ENCODE measurements around the gene SLC44A2. TPM values are rescaled to one million over a fixed set of nuclear protein-coding genes. Genes with fewer than 3 reads are reported as not detected.

Gene SLC44A2
- total RNA-seq, 1 experiment from 2014 or later: 3.3 TPM

DNA sequence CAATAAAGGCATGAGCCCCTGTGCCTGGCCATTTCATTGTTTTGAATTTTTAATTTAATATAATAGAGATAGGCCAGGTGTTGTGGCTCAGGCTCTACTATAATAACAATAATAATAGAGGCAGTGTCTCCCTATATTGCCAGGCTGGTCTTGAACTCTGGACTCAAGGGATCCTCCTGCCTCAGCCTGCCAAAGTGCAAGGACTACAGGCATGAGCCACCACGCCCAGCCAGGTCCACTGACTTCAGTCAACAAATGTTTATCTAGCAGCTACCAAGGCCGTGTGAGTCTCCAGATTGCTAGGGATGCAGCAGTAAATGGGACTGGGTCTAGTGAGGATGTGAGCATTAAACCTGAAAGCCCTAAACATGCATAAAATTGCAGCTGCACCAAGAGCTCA, 15.0 kb downstream of the SLC44A2 start:
- Histone ChIP-seq H3K9me3 (no peaks in the 10 kb centered on the region), H3K4me3 (no peak overlapping the region), H3K27me3 (no peaks in the 10 kb centered on the region), H3K36me3 (no peaks in the 10 kb centered on the region)
- no peak for DNase-seq

DNA sequence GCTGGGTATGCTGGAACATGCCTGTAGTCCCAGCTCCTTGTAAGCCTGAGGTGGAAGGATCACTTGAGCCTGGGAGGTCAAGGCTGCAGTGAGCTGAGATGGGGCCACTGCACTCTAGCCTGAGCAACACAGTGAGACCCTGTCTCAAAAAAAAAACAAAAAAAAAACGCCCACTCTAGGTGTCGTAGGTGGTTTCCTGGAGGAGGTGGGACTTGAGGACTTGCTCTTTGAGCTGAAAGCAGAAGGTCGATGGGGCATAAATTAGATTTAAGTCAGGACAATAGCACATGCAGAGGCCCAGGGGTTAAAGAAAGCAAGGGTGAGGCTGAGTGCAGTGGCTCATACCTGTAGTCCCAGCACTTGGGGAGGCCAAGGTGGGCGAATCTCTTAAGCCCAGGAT, 15.9 kb downstream of the SLC44A2 start:
- Histone ChIP-seq H3K9me3 (no peaks in the 10 kb centered on the region), H3K4me3 (no peak overlapping the region), H3K27me3 (no peaks in the 10 kb centered on the region), H3K36me3 (no peaks in the 10 kb centered on the region)
- no peak for DNase-seq

DNA sequence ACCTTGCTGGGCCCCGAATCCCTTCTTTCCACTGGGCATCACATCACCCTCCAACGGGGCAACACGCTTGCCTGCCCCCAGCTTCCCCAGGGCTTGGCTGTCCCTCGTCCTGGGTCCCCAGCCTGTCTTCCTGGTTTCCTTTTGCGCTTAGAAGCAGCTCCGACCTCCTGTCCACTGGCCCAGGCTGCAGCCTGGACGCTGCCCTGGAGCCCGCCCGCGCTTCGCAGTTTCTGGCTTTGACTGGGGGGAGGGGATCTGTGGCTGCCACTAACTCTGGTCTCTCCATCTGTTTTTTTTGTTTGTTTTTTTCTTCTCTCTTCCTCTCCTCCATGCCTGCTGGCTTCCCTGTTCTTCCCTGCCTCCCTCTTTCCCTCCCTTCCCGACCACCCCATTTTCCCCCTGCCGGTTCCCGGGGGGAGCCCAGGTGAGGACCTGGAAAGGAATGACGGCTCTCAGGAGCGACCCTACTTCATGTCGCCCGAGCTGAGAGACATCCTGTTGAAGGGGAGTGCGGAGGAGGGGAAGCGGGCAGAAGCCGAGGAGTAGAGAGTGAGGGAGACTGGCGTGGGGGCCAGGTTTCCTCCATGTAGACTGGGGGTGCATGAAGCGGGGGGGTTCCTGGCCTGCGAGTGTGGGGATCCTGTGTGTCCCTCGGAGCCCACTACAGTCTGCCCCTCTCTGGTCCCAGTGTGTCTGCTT, 17.3 kb downstream of the SLC44A2 start:
- DNase-seq: no peak
- no peaks in the 10 kb centered on the region for H3K27me3 ChIP-seq
- no peaks in the 10 kb centered on the region for H3K9me3 ChIP-seq
- H3K4me3 ChIP-seq: no peak overlapping the region
- H3K36me3 ChIP-seq: no peaks in the 10 kb centered on the region

DNA sequence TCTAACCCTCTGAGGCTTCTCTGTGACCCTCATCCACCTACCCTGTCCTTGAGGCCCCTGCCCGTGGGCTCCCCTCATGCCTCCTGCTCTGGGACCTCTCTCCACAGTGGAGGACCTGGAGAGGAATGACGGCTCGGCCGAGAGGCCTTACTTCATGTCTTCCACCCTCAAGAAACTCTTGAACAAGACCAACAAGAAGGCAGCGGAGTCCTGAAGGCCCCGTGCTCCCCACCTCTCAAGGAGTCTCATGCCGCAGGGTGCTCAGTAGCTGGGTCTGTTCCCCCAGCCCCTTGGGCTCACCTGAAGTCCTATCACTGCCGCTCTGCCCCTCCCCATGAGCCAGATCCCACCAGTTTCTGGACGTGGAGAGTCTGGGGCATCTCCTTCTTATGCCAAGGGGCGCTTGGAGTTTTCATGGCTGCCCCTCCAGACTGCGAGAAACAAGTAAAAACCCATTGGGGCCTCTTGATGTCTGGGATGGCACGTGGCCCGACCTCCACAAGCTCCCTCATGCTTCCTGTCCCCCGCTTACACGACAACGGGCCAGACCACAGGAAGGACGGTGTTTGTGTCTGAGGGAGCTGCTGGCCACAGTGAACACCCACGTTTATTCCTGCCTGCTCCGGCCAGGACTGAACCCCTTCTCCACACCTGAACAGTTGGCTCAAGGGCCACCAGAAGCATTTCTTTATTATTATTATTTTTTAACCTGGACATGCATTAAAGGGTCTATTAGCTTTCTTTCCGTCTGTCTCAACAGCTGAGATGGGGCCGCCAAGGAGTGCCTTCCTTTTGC, 18.0 kb downstream of the SLC44A2 start:
- Histone ChIP-seq H3K4me3 (no peak overlapping the region), H3K27me3 (no peaks in the 10 kb centered on the region), H3K36me3 (no peaks in the 10 kb centered on the region), H3K9me3 (no peaks in the 10 kb centered on the region)
- DNase-seq: no peak

DNA sequence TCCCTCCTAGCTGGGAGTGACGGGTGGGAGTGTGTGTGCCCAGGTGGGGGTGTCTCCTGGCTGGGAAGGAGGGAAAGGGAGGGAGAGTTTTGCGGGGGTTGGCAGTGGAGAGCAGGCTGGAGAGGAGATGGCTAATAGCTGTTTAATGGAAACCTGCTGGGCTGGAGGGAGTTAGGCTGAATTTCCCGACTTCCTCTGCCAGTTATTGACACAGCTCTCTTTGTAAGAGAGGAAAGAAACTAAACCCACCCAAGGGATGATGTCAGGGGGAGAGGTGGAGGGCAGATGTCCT, 18.6 kb downstream of the SLC44A2 start:
- Histone ChIP-seq H3K36me3 (no peaks in the 10 kb centered on the region), H3K27me3 (no peaks in the 10 kb centered on the region), H3K9me3 (no peaks in the 10 kb centered on the region), H3K4me3 (no peak overlapping the region)
- DNase-seq: no peak

DNA sequence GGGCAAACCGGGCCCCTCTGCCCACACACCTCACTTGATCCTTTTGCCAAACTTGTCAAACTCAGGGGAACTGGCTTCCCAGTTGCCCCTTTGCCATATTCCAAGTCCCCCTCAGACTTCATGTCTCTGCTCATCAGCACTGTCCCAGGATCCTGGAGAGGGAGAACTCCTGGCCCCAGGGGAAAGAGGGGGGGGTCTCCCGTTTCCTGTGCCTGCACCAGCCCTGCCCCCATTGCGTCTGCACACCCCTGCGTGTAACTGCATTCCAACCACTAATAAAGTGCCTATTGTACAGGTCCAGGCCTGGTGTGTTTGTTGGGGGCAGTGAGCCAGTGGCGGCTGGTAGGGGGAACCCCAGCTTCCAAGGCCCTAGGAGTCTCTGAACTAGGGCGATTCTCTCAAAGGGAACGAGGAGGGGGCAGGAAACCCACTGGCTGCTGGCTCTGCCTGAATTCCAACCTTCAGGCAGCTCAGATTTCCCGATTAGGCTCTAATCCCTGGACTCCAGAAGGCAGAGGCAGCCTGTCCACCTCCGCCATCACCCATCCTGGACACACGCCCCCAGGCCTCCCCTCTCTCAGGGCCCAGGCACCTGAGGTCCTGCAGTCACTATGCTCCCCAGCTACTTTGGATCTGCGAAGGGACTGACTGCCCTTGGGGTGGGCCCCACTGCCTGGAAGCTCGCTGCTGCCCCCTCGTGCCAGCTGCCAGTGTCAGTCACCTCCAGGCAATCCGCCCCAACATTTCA, 19.1 kb downstream of the SLC44A2 start:
- H3K36me3 ChIP-seq: no peaks in the 10 kb centered on the region
- DNase-seq: peak; percentile 74

DNA sequence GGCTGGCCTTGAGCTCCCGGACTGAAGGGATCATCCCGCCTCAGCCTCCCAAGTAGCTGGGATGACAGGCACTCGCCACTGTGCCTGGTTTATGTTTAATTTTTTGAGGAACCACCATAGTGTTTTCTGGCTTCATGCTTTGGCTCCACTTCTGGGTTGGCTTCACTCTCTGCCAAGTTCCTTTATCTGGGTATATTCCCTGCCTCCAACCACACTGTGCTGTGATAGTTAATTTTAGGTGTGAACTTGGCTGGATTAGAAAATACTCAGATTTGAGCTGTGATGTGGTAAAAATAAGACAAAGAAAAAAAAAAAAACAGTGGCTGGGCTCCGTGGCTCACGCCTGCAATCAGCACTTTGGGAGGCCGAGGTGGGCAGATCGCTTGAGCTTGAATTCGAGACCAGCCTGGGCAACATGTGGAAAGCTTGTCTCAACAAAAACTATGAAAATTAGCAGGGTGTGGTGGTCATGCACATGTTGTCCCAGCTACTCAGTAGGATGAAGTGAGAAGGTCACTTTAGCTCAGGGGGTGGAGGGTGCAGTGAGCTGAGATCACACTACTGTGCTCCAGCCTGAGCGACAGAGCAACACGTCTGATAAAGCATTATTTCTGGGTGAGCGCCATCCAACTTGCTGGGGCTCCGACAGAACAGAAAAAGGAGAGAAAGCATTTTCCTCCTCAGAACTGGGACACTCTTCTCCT, 21.3 kb downstream of the SLC44A2 start:
- Histone ChIP-seq H3K27me3 (no peaks in the 10 kb centered on the region), H3K4me3 (no peak overlapping the region), H3K9me3 (no peaks in the 10 kb centered on the region), H3K36me3 (peaks cover under 1% of the 10 kb centered on the region)
- DNase-seq: no peak

More for the DNA sequence above, 19.1 kb downstream of the SLC44A2 start:
- no peaks in the 10 kb centered on the region for H3K9me3 ChIP-seq
- no peaks in the 10 kb centered on the region for H3K27me3 ChIP-seq
- no peak overlapping the region for H3K4me3 ChIP-seq

DNA sequence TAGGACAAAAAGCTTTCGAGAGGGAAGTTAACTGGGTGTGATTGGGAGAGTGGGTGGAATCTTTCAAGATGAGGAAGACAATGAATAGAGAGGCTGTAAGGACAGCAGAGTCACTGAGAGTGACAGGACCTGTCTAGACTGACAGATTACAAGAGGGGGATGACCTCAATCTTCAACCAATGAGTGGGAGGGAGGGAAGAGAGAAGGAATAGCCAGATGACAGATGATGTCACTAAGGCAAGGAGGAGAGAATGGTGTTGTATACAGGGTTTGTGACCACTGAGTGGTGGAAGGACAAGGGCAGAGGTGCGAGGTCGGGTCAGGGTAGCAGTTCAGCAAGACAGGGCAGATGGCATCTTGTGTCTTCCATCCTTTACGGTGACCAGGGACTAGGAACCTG, 23.0 kb downstream of the SLC44A2 start:
- no peak for DNase-seq
- no peaks in the 10 kb centered on the region for H3K9me3 ChIP-seq

DNA sequence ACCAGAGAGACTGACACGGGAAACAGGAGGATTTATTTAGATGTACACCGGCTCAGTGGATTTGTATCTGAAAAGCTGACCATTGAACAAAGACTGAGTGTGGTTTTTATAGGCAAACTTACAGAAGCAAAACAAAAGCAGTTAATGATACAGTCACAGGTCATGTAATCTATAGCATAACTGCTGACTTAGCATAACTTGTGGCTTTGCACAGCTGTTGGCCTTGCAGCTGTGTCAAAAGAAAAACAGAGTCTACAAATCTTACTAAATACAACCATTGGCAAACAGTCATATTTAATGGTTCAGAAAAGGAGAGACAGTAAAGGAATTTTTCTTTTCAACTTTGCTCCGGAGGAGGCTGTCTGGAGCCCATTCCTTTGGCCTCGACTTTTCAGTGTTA, 26.5 kb downstream of the SLC44A2 start:
- peaks cover 31% of the 10 kb centered on the region for H3K36me3 ChIP-seq
- no peaks in the 10 kb centered on the region for H3K27me3 ChIP-seq
- no peak overlapping the region for H3K4me3 ChIP-seq
- no peak for DNase-seq
- H3K9me3 ChIP-seq: no peaks in the 10 kb centered on the region

More for the DNA sequence above, 23.0 kb downstream of the SLC44A2 start:
- H3K27me3 ChIP-seq: no peaks in the 10 kb centered on the region
- H3K4me3 ChIP-seq: no peak overlapping the region
- peaks cover 8% of the 10 kb centered on the region for H3K36me3 ChIP-seq

DNA sequence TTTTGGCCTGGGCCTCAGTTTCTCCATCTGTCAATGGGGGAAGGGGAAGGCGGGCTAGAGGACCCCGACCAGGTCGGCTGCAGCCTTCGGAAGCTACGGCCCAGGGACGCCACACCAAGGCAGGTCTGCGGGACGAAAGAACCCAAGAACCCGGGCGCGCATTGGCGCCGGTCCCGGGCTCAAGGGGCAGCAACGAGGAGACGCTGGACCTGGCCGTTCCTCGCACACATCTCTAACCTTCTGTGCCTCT, 28.1 kb downstream of the SLC44A2 start:
- Histone ChIP-seq H3K27me3 (no peaks in the 10 kb centered on the region), H3K36me3 (peaks cover 42% of the 10 kb centered on the region), H3K9me3 (no peaks in the 10 kb centered on the region), H3K4me3 (peak overlapping the region; percentile 93)
- DNase-seq: no peak

DNA sequence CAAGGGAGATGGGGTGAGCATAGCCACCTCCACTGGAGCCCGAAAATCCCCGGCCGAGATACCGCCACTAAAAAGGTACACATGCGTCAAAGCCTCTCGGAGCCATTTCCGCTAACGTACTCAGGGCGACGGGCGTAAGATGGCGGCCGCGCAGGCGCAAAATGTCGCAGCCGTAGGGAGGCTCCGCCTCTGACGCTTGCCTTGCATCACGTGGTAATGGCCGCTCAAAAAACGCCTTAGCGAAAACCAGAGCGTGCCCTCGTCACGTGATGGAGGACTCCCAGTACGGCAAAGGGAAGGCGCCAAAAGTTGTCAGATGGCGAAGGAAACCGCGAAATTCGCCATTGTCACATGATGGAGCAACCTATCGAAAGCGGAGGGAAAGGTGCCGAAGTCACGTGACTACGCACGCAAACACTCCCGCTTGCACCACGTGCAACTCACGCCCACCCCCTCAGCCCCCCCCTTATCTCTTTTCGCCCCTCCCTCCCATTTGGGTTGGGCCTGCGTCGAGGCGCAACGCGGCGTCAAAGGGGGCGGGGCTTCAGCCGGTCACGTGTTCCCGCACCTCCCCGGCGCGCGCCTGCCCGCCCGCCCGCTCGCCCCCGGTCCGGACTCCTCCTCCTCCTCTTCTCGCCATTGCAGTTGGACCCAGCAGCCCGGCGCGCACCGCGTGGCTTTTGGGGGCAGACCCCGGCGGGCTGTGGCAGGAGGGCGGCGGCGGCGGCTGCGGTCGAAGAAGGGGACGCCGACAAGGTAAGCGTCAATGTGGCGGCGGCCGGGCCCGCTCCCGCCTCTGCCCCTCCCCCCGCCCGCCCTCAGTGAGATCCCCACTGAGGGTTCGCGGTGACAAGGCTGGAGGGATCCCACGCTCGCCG, 28.6 kb downstream of the SLC44A2 start, which contains the start of gene ILF3:
TSS of gene ILF3 (plus strand) at position 615 of the 878 bp plus-strand sequence. CDS start 16,260 bp downstream, outside the sequence.
- DNase-seq: peak; percentile 99
- H3K27me3 ChIP-seq: no peaks in the 10 kb centered on the region
- peaks cover 42% of the 10 kb centered on the region for H3K36me3 ChIP-seq
- H3K4me3 ChIP-seq: peak within 1 kb of the TSS; percentile 93
- H3K9me3 ChIP-seq: no peaks in the 10 kb centered on the region

DNA sequence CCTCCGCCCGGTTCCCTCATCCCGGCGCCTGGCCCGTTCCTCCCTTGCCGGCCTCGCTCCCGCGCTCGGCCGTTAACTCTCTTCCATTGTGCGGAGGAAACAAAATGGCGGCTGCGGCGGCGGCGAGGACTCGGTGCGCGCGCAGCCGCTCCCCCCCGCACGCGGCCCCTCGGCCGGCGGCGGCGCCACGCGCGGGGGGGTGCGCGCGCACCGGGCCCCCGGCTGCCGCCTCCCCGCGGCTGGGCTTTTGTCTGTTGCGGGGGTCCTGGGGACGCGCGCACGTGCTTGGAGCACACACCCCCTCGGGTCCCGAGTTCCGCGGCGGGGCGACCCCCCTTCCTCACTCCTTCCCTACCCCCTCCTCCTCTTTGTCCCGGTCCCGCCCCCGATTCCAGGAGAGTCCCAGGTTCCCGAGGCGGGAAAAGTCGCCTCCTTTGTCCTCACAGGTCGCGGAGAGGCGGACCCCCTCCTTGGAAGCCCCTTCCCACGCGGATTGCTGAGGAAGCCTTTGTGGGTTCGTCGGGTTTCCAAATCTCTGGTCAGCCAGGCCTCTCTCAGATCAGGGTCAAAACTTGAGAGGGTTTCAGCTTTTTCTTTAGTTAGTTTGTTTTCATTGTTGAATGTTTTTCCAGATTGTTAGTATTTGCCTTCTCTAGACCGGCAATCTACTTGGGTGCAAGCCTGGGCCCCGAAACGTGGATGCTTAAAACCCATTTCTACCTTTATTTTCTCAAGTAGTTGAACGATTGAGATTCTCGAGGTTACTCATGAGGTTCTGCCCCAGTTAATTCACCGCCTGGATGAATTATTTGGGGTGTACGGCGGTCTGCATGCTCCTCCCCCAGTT, 29.5 kb downstream of the SLC44A2 start:
- Histone ChIP-seq H3K36me3 (peaks cover 47% of the 10 kb centered on the region), H3K9me3 (no peaks in the 10 kb centered on the region), H3K4me3 (peak overlapping the region; percentile 93), H3K27me3 (no peaks in the 10 kb centered on the region)
- DNase-seq: peak; percentile 53

DNA sequence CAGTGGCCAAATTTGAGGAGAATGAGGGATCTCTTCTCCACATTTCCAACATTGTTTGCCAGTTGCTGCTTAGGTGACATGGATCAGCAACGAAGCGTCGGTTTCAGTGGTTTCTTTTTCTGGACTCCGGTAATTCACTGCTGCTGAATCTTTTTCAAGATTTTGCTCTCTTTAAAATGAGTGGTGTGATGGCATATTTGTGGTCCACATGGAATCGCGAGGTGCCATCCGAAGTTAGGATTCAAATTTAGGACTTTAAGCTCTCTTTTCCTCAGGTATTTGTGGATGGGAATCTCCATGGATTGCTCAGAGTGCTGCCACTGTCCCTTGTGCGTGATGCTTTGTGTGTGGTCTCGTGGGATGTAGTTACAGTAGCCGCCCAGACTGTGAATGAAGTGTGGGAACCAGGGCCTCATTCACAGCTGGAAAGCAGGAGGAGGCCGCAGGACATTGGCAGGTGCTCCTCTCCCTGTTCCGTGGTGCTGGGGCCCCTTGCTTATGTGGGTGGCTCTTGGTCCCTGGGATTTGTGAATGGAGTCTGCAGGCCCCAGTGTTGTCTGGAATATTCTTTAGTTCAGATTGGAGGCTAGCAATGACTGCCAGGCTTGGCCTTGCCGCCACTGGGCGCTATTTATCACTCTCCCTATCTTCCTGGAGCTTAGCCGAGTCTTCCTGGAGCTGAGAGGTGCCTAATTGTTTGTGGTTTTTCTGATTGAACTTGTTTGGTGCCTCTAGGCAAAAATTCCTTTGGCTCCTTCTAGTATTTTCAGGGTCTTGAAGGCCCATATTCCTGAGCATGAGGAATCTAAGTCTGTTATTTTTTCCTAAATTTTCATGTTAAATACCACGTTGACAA, 30.3 kb downstream of the SLC44A2 start:
- peak; percentile 22 for DNase-seq
- peaks cover 55% of the 10 kb centered on the region for H3K36me3 ChIP-seq

DNA sequence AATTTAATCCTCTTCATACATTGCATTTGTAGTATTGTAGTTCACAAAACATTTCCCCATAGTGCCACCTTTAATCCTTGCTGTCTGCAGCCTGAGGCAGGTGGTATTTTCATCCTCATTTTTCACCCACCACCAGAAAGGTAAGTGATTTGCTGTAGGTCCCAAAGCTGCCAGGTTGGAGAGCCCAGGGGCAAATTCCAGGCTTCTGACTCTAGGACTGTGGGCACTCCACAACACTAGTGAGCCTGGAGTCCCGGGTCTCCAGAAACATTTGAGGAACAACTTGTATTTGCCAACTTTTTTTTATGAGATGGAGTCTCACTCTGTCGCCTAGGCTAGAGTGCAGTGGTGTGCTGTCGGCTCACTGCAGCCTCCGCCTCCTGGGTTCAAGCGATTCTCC, 35.0 kb downstream of the SLC44A2 start:
- H3K36me3 ChIP-seq: peaks cover 58% of the 10 kb centered on the region

More for the DNA sequence above, 30.3 kb downstream of the SLC44A2 start:
- no peaks in the 10 kb centered on the region for H3K9me3 ChIP-seq
- no peaks in the 10 kb centered on the region for H3K27me3 ChIP-seq
- H3K4me3 ChIP-seq: peak overlapping the region; percentile 93

DNA sequence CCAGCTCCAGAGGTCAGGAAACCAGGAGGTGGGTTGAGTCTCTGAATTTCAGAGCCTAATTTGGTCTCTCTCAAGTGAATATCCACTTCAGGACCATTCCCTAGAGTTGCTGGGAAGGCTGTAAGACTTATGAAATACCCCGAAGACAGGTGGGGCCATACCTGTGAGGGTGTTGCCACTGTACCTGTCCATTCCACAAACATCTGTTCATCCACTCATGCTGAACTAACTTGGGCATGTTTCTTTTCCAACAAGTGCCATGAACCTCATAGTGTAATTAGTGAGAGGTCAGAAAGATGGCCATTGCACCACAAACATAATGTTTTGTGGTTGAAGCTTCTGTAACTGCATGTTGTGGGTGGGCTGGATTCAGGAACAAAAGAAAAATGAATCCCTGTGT, 36.6 kb downstream of the SLC44A2 start:
- no peak for DNase-seq
- Histone ChIP-seq H3K4me3 (no peak overlapping the region), H3K36me3 (peaks cover 58% of the 10 kb centered on the region), H3K9me3 (no peaks in the 10 kb centered on the region), H3K27me3 (no peaks in the 10 kb centered on the region)

More for the DNA sequence above, 35.0 kb downstream of the SLC44A2 start:
- no peaks in the 10 kb centered on the region for H3K9me3 ChIP-seq
- H3K27me3 ChIP-seq: no peaks in the 10 kb centered on the region
- DNase-seq: no peak
- H3K4me3 ChIP-seq: no peak overlapping the region

Measured in MG63 (cell line).